Measurements from ENCODE around the gene CSMD2.

- TF ChIP-seq TCF12 (IDR thresholded peaks at IDR 0.05; ENCODE audit: low read depth), result no peak
- TF ChIP-seq, protein P1, sequence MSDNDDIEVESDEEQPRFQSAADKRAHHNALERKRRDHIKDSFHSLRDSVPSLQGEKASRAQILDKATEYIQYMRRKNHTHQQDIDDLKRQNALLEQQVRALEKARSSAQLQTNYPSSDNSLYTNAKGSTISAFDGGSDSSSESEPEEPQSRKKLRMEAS (IDR thresholded peaks at IDR 0.05), result no peak
- no peak for TF ChIP-seq CREB1 (IDR thresholded peaks at IDR 0.05; ENCODE audit: low read depth)
- no peak for TF ChIP-seq YY1 (IDR thresholded peaks at IDR 0.05; ENCODE audit: low read depth)
These were observed 75.3 kb downstream of the CSMD2 start for GRCh38 chr1:34089731-34090130.
